SK-N-SH treated with all-trans-retinoic acid at 6 μM for 48 hours (cell line): ENCODE results near the gene PIWIL4.

ENCODE experiments used
- ARNTL ChIP-seq: fragments of 450-650 bp; formaldehyde crosslinking; IDR thresholded peaks from 2 replicates; pipeline ENCODE4 v1.5.0; 2020; ENCODE audit warnings: low read depth, mild to moderate bottlenecking, moderate library complexity, borderline replicate concordance
- CSRNP3 ChIP-seq: fragments of 250-450 bp; sonication (Bioruptor Pico); IDR thresholded peaks from 2 replicates; pipeline ENCODE4 v1.5.1; 2021; ENCODE audit warnings: mild to moderate bottlenecking, moderate library complexity
- GLIS3 ChIP-seq: fragments of 250-450 bp; sonication (Bioruptor Pico); IDR thresholded peaks from 2 replicates; pipeline ENCODE4 v1.5.0; 2020; ENCODE audit warnings: mild to moderate bottlenecking, moderate library complexity
- PATZ1 ChIP-seq: fragments of 250-450 bp; sonication (Bioruptor Pico); IDR thresholded peaks from 2 replicates; pipeline ENCODE4 v1.8.0; 2020; ENCODE audit warnings: mild to moderate bottlenecking, moderate library complexity, borderline replicate concordance
- POU6F1 ChIP-seq: fragments of 250-450 bp; sonication (Bioruptor Pico); IDR thresholded peaks from 2 replicates; pipeline ENCODE4 v1.8.0; 2021; ENCODE audit warnings: low read depth, mild to moderate bottlenecking, moderate library complexity, borderline replicate concordance
- PPARA ChIP-seq: fragments of 250-450 bp; sonication (Bioruptor Pico); IDR thresholded peaks from 2 replicates; pipeline ENCODE4 v1.5.0; 2020; ENCODE audit warnings: mild to moderate bottlenecking, borderline replicate concordance
- RARB ChIP-seq: fragments of 250-450 bp; sonication (Bioruptor Pico); IDR thresholded peaks from 2 replicates; pipeline ENCODE4 v1.8.0; 2021; ENCODE audit warnings: mild to moderate bottlenecking, moderate library complexity
- SNAI2 ChIP-seq: fragments of 250-450 bp; sonication (Bioruptor Pico); IDR thresholded peaks from 2 replicates; pipeline ENCODE4 v1.5.0; 2020; ENCODE audit warnings: mild to moderate bottlenecking, moderate library complexity
- TCF4 ChIP-seq: fragments of 250-450 bp; sonication (Bioruptor Pico); IDR thresholded peaks from 2 replicates; pipeline ENCODE4 v1.8.0; 2021; ENCODE audit warnings: mild to moderate bottlenecking, moderate library complexity, borderline replicate concordance
- TOX ChIP-seq: fragments of 250-450 bp; sonication (Bioruptor Pico); IDR thresholded peaks from 2 replicates; pipeline ENCODE4 v1.8.0; 2021; ENCODE audit warnings: mild to moderate bottlenecking, moderate library complexity, borderline replicate concordance
- ZC3H10 ChIP-seq: fragments of 250-450 bp; sonication (Bioruptor Pico); IDR thresholded peaks from 2 replicates; pipeline ENCODE4 v1.5.1; 2021; ENCODE audit warnings: mild to moderate bottlenecking, moderate library complexity
- ZFP3 ChIP-seq: fragments of 250-450 bp; sonication (Bioruptor Pico); IDR thresholded peaks from 2 replicates; pipeline ENCODE4 v1.5.0; 2020; ENCODE audit warnings: mild to moderate bottlenecking, moderate library complexity
- ZFP30 ChIP-seq: fragments of 450-650 bp; formaldehyde crosslinking; IDR thresholded peaks from 2 replicates; pipeline ENCODE4 v1.5.0; 2022; ENCODE audit warnings: mild to moderate bottlenecking, moderate library complexity
- ZNF565 ChIP-seq: fragments of 450-650 bp; formaldehyde crosslinking; conservative IDR thresholded peaks from 2 replicates; pipeline ENCODE4 v1.5.0; 2020; ENCODE audit warnings: low read depth, mild to moderate bottlenecking, moderate library complexity

- TF ChIP-seq CSRNP3 (no peak), SNAI2 (CRISPR knock-in tag) (no peak), ZNF565 (CRISPR knock-in tag) (no peak), ARNTL (no peak), PATZ1 (CRISPR knock-in tag) (no peak), ZFP30 (CRISPR knock-in tag) (no peak), ZFP3 (no peak), TCF4 (no peak), GLIS3 (CRISPR knock-in tag) (no peak), POU6F1 (CRISPR knock-in tag) (no peak), PPARA (CRISPR knock-in tag) (no peak), RARB (CRISPR knock-in tag) (no peak), TOX (no peak), ZC3H10 (no peak)
These were observed 89.8 kb downstream of the PIWIL4 start for GRCh38 chr11:94656968-94657367.
